ENCODE results near the gene SLC22A2.

- TF ChIP-seq, protein P1, sequence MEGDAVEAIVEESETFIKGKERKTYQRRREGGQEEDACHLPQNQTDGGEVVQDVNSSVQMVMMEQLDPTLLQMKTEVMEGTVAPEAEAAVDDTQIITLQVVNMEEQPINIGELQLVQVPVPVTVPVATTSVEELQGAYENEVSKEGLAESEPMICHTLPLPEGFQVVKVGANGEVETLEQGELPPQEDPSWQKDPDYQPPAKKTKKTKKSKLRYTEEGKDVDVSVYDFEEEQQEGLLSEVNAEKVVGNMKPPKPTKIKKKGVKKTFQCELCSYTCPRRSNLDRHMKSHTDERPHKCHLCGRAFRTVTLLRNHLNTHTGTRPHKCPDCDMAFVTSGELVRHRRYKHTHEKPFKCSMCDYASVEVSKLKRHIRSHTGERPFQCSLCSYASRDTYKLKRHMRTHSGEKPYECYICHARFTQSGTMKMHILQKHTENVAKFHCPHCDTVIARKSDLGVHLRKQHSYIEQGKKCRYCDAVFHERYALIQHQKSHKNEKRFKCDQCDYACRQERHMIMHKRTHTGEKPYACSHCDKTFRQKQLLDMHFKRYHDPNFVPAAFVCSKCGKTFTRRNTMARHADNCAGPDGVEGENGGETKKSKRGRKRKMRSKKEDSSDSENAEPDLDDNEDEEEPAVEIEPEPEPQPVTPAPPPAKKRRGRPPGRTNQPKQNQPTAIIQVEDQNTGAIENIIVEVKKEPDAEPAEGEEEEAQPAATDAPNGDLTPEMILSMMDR (IDR thresholded peaks at IDR 0.05; ENCODE audit: insufficient read depth, low read depth, low read length): no peak
- TF ChIP-seq EZH2 (IDR thresholded peaks at IDR 0.05; ENCODE audit: insufficient read depth, low read length): no peak
Observed at GRCh38 chr6:160275511-160276003, 16.9 kb upstream of the SLC22A2 start.

Data from astrocyte (in vitro differentiated cells and primary cell).